IMR-90 (cell line): Measurements from ENCODE around the gene PTPRK. TPM values are rescaled to one million over a fixed set of nuclear protein-coding genes. Genes with fewer than 3 reads are reported as not detected.

Experiments
- ATAC-seq: fragments of 200-7000 bp; cut with Tn5 transposase; 2 replicates; pipeline ENCODE4 v1.9.1; 2020; ENCODE audit warnings: low read depth, mild to moderate bottlenecking, moderate library complexity
- BruUV-seq: library from RNA; stranded (reverse); fragments of 400-500 nt; replicated peaks from 2 replicates; lab custom pipeline; 2021; lab: Mats Ljungman, UMichigan
- CTCF ChIA-PET: fragments of 300-600 bp; formaldehyde crosslinking; extraction: SDS; loops from one replicate; lab custom pipeline; 2021; ENCODE audit warnings: antibody characterized with exemption; lab: Yijun Ruan, JAX
- POLR2A ChIA-PET: fragments of 300-600 bp; sonication (Branson Sonifier 250); formaldehyde crosslinking; loops from one replicate; lab custom pipeline; 2022; ENCODE audit warnings: antibody characterized with exemption; ENCODE audit not compliant: unreplicated experiment; lab: Charles Lee
- DNase-seq: peaks from one replicate; pipeline ENCODE4 v3.0.0; 2013
- H2AFZ ChIP-seq: replicated peaks from 2 replicates; pipeline ENCODE3; 2013; ENCODE audit warnings: low read length, mild to moderate bottlenecking; ENCODE audit not compliant: poor library complexity
- H2AK5ac ChIP-seq: 2 replicates; pipeline ENCODE4 v1.6.1; 2013; ENCODE audit warnings: low read depth, low read length, inconsistent platforms
- H2AK9ac ChIP-seq: replicated peaks from 2 replicates; pipeline ENCODE3; 2013; ENCODE audit warnings: mild to moderate bottlenecking, low read depth, low read length, moderate library complexity; ENCODE audit not compliant: poor library complexity
- H2BK120ac ChIP-seq: 2 replicates; pipeline ENCODE4 v1.6.1; 2013; ENCODE audit warnings: low read depth, low read length, inconsistent platforms
- H2BK15ac ChIP-seq: 3 replicates; pipeline ENCODE4 v1.6.1; 2013; ENCODE audit warnings: low read depth, low read length, inconsistent platforms
- H2BK20ac ChIP-seq: 2 replicates; pipeline ENCODE4 v1.6.1; 2013; ENCODE audit warnings: low read depth, mild to moderate bottlenecking, inconsistent platforms, low read length, moderate library complexity
- H2BK5ac ChIP-seq: 2 replicates; pipeline ENCODE4 v1.6.1; 2013; ENCODE audit warnings: mild to moderate bottlenecking, low read depth, low read length, inconsistent platforms; ENCODE audit not compliant: poor library complexity, severe bottlenecking
- H3K14ac ChIP-seq: replicated peaks from 2 replicates; pipeline ENCODE4 v1.6.1; 2013; ENCODE audit warnings: low read depth, low read length, inconsistent platforms
- H3K18ac ChIP-seq: 2 replicates; pipeline ENCODE4 v1.6.1; 2013; ENCODE audit warnings: low read depth, low read length, control low read depth
- H3K23ac ChIP-seq: 2 replicates; pipeline ENCODE4 v1.6.1; 2013; ENCODE audit warnings: low read depth, low read length, inconsistent platforms
- H3K27ac ChIP-seq: 2 replicates; pipeline ENCODE4 v1.5.1; 2013; ENCODE audit warnings: mild to moderate bottlenecking, control low read depth, low read length; ENCODE audit not compliant: insufficient read depth
- H3K27me3 ChIP-seq: 2 replicates; pipeline ENCODE4 v1.6.1; 2013; ENCODE audit warnings: low read length; ENCODE audit not compliant: control insufficient read depth, insufficient read depth
- H3K36me3 ChIP-seq: 2 replicates; pipeline ENCODE4 v1.6.1; 2013; ENCODE audit warnings: low read length, mixed read lengths; ENCODE audit not compliant: control insufficient read depth, insufficient read depth
- H3K4ac ChIP-seq: 2 replicates; pipeline ENCODE4 v1.6.1; 2013; ENCODE audit warnings: low read depth, low read length, inconsistent platforms
- H3K4me1 ChIP-seq: 2 replicates; pipeline ENCODE4 v1.6.1; 2013; ENCODE audit warnings: low read length, mixed read lengths; ENCODE audit not compliant: control insufficient read depth, insufficient read depth
- H3K4me2 ChIP-seq: 2 replicates; pipeline ENCODE4 v1.6.1; 2013; ENCODE audit warnings: low read depth, mild to moderate bottlenecking, control low read depth, low read length, moderate library complexity
- H3K4me3 ChIP-seq: 2 replicates; pipeline ENCODE4 v1.5.1; 2013; ENCODE audit warnings: low read depth, mild to moderate bottlenecking, control low read depth, low read length, moderate library complexity; ENCODE audit not compliant: insufficient read depth
- H3K56ac ChIP-seq: 2 replicates; pipeline ENCODE4 v1.6.1; 2013; ENCODE audit warnings: low read length, inconsistent platforms; ENCODE audit not compliant: insufficient read depth; ENCODE audit errors: extremely low read depth
- H3K79me1 ChIP-seq, 2 experiments: 2 replicates each; pipeline ENCODE4 v1.6.1; 2013; ENCODE audit warnings: low read length in 2 of 2, inconsistent platforms in 1 of 2, low read depth in 1 of 2
- H3K9ac ChIP-seq: 2 replicates; pipeline ENCODE4 v1.6.1; 2013; ENCODE audit warnings: low read depth, low read length, control low read depth
- H3K9me1 ChIP-seq: 2 replicates; pipeline ENCODE4 v1.6.1; 2013; ENCODE audit warnings: low read length, inconsistent platforms; ENCODE audit not compliant: insufficient read depth
- H3K9me3 ChIP-seq: 2 replicates; pipeline ENCODE4 v1.6.1; 2013; ENCODE audit warnings: low read length; ENCODE audit not compliant: control insufficient read depth, insufficient read depth
- H4K20me1 ChIP-seq: 2 replicates; pipeline ENCODE4 v1.6.1; 2013; ENCODE audit warnings: low read length, inconsistent platforms; ENCODE audit not compliant: insufficient read depth
- H4K5ac ChIP-seq: 2 replicates; pipeline ENCODE4 v1.6.1; 2013; ENCODE audit warnings: mild to moderate bottlenecking, low read depth, low read length, control low read depth
- H4K8ac ChIP-seq, 2 experiments: 2 replicates each; pipeline ENCODE4 v1.6.1; 2013; ENCODE audit warnings: low read depth in 2 of 2, low read length in 2 of 2, control low read depth in 1 of 2, inconsistent platforms in 1 of 2
- H4K91ac ChIP-seq: 2 replicates; pipeline ENCODE4 v1.6.1; 2013; ENCODE audit warnings: low read depth, low read length, inconsistent platforms; ENCODE audit not compliant: insufficient read depth
- BHLHE40 ChIP-seq: fragments of 150-350 bp; IDR thresholded peaks from 2 replicates; pipeline ENCODE4 v1.6.1; 2016; ENCODE audit warnings: mild to moderate bottlenecking, low read depth, low read length
- ELK1 ChIP-seq: fragments of 150-350 bp; IDR thresholded peaks from 2 replicates; pipeline ENCODE4 v1.6.1; 2016; ENCODE audit warnings: low read depth, mild to moderate bottlenecking, low read length, moderate library complexity, borderline replicate concordance
- MAZ ChIP-seq: IDR thresholded peaks from 2 replicates; pipeline ENCODE4 v1.6.1; 2012; ENCODE audit warnings: low read depth, mild to moderate bottlenecking, low read length, improper control_type of control experiment, moderate library complexity, borderline replicate concordance
- MXI1 ChIP-seq: IDR thresholded peaks from 2 replicates; pipeline ENCODE4 v1.6.1; 2012; ENCODE audit warnings: low read depth, mild to moderate bottlenecking, low read length, moderate library complexity, borderline replicate concordance
- RCOR1 ChIP-seq: IDR thresholded peaks from 2 replicates; pipeline ENCODE4 v1.6.1; 2012; ENCODE audit warnings: mild to moderate bottlenecking, low read length, improper control_type of control experiment; ENCODE audit not compliant: insufficient replicate concordance
- RFX5 ChIP-seq: IDR thresholded peaks from 2 replicates; pipeline ENCODE4 v1.8.0; 2012; ENCODE audit warnings: low read depth, mild to moderate bottlenecking, low read length, moderate library complexity
- WGBS, 2 experiments: methylation state at CpG; one replicate each; pipeline versions ENCODE4 v1.1.5 to v1.1.7; 2013; ENCODE audit warnings: missing lambda C conversion rate in 2 of 2; ENCODE audit not compliant: insufficient read length in 1 of 2; ENCODE audit errors: extremely low coverage in 2 of 2; 5-methylcytosine and 5-hydroxymethylcytosine counted together
- dilution Hi-C: fragments of 300-500 bp; cut with HindIII; formaldehyde crosslinking; loops from one replicate; pipeline ENCODE4 v1.14.3; 2018; ENCODE audit warnings: low sequenced_read_pairs; ENCODE audit not compliant: unreplicated experiment
- in situ Hi-C: fragments of 300-500 bp; cut with MboI; formaldehyde crosslinking; loops from 3 replicates; pipeline ENCODE4 v1.14.3; 2019; ENCODE audit warnings: low sequenced_read_pairs, inconsistent platforms, mixed read lengths
- intact Hi-C: fragments of 100-400 bp; cut with micrococcal nuclease; formaldehyde crosslinking; loops from 2 replicates; pipeline ENCODE4 v1.10.0; 2022
- polyA plus RNA-seq, 3 experiments: library from polyadenylated mRNA; depleted of rRNA; stranded (reverse); fragments of >200 nt; gene quantifications; 2 replicates each; pipeline ENCODE4 v1.2.3, GENCODE V29; 2012; ENCODE audit warnings: low replicate concordance in 1 of 3
- total RNA-seq: library from RNA; depleted of rRNA; stranded (reverse); fragments of >200 nt; gene quantifications from 2 replicates; pipeline ENCODE4 v1.2.3, GENCODE V29; 2012

The PTPRK gene
- total and polyA plus RNA-seq, 2 of the 4 experiments (the other 2 are of a cell fraction): 18.0 to 80.8 TPM

DNA sequence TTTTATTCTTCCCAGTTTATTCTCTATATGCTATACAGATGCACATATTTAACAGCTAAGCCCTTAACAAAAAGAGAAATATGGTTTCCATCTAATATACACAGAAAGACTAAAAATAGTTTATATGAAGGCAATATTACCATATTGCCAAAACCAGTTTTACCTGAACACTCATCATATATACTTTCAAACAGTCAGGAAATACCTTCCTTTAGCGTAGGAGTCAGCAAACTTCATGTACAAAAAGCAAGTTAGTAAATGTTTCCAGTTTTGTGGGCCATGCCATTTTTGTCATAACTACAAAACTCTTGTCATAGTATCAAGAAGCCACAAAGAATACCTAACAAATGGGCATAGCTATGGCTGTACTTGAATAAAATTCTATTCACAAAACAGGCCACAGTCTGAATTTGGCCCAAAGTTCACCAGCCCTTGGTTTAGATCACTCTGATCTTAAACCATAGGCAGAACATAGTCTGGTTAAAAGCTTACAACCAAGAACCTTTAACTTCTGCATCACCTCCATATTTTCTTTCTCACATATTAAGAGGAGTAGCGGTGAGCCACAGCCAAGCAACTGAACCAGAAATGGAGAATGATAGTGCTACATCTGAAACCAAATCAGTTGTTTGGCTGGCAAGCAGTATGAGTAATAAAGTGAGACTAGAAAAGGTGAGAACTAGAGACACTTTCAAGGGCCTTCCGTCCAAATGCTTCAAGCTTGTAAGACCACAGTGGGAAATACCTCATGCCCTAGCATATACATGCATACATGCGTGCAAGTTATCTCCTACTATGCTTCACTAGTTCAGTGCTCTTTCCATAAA lies 116.6 kb downstream of the PTPRK start:
- in situ Hi-C loops (no loop called here), intact Hi-C loops (loop anchor here (2.0 kb wide), 1 partner anchor 15 kb away; no protein-coding TSS in a partner anchor), dilution Hi-C loops (no loop called here)
- H3K23ac ChIP-seq: no peak overlapping the region
- H3K9ac ChIP-seq: no peak overlapping the region
- no peaks in the 10 kb centered on the region for H3K27me3 ChIP-seq
- H3K56ac ChIP-seq: no peak overlapping the region
- BruUV-seq: no TSS peak
- no peak overlapping the region for H3K27ac ChIP-seq
- no peak overlapping the region for H2BK5ac ChIP-seq
- H3K4me2 ChIP-seq: no peak overlapping the region
- H2AK9ac ChIP-seq: no peak overlapping the region
- POLR2A ChIA-PET: interaction anchor here (0.6 kb wide), 1 partner anchor 378 kb away, joined by 4 read pairs; no protein-coding TSS in a partner anchor
- no peaks in the 10 kb centered on the region; the same call in 1 of the 2 replicates for H4K20me1 ChIP-seq
- H3K18ac ChIP-seq: no peak overlapping the region
- no peak overlapping the region for H3K4me3 ChIP-seq
- H3K9me3 ChIP-seq: no peaks in the 10 kb centered on the region
- no peak for TF ChIP-seq MXI1
- no peak for TF ChIP-seq ELK1
- no peak for TF ChIP-seq RCOR1
- TF ChIP-seq MAZ: no peak
- TF ChIP-seq RFX5: no peak
- TF ChIP-seq BHLHE40: no peak
- no peaks in the 10 kb centered on the region for H3K9me1 ChIP-seq
- DNase-seq: no peak
- H3K4ac ChIP-seq: no peak overlapping the region
- no peak overlapping the region for H3K14ac ChIP-seq
- peaks cover 8 to 39% of the 10 kb centered on the region in 2 experiments; a peak in 3 of 4 replicates for H3K79me1 ChIP-seq
- H4K91ac ChIP-seq: no peak overlapping the region
- no peaks in the 10 kb centered on the region for H3K36me3 ChIP-seq
- H2BK120ac ChIP-seq: no peak overlapping the region
- no CpG with 5 or more reads among the region's 4 CpGs for WGBS, 2 experiments
- no peak overlapping the region for H2BK20ac ChIP-seq
- no peak overlapping the region for H2AFZ ChIP-seq
- no peak for ATAC-seq
- CTCF ChIA-PET: no interaction called here
- no peak overlapping the region for H2BK15ac ChIP-seq
- H2AK5ac ChIP-seq: no peak overlapping the region
- H4K8ac ChIP-seq: no peak overlapping the region
- no peak overlapping the region for H4K5ac ChIP-seq
- H3K4me1 ChIP-seq: no peaks in the 10 kb centered on the region; the same call in 1 of the 2 replicates
